DMS53 treated with DMSO at 0.1 percent for 48 hours (cell line): ENCODE data around the gene PGLYRP3.

ENCODE experiments used
- DNase-seq: peaks from one replicate; lab custom pipeline; 2025; ENCODE audit not compliant: unreplicated experiment; lab: John Stamatoyannopoulos, UW

The PGLYRP3 gene

DNA sequence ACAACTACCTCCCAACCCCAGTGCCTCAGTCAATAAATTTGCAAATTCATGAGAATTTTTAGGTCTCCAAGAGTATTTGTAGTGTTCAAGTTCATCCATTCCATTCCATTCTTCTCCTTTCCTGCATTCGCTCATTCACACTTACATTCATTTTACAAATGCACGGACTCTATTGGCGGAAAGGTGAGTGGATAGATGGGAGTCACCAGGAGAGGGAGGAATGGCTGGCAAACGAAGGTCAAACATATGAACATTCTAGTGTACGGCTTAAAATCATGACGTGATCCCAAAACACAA is 50.7 kb downstream of the PGLYRP3 start:
- no peak for DNase-seq

DNA sequence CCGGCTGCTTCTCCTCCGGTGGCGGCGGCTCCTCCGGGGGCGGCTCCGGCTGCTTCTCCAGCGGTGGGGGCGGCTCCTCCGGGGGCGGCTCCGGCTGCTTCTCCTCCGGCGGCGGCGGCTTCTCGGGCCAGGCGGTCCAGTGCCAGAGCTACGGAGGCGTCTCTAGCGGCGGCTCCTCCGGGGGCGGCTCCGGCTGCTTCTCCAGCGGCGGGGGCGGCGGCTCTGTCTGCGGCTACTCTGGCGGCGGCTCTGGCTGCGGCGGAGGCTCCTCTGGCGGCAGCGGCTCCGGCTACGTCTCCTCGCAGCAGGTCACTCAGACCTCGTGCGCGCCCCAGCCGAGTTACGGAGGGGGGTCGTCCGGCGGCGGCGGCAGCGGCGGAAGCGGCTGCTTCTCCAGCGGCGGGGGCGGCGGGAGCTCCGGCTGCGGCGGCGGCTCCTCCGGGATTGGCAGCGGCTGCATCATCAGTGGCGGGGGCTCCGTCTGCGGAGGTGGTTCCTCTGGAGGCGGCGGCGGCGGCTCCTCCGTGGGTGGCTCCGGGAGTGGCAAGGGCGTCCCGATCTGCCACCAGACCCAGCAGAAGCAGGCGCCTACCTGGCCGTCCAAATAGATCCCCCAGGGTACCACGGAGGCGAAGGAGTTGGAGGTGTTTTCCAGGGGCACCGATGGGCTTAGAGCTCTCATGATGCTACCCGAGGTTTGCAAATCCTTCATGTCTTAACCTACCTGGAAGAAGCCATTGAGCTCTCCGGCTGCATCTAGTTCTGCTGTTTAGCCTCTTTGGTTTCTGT is 51.3 kb downstream of the PGLYRP3 start:
- DNase-seq = no peak

DNA sequence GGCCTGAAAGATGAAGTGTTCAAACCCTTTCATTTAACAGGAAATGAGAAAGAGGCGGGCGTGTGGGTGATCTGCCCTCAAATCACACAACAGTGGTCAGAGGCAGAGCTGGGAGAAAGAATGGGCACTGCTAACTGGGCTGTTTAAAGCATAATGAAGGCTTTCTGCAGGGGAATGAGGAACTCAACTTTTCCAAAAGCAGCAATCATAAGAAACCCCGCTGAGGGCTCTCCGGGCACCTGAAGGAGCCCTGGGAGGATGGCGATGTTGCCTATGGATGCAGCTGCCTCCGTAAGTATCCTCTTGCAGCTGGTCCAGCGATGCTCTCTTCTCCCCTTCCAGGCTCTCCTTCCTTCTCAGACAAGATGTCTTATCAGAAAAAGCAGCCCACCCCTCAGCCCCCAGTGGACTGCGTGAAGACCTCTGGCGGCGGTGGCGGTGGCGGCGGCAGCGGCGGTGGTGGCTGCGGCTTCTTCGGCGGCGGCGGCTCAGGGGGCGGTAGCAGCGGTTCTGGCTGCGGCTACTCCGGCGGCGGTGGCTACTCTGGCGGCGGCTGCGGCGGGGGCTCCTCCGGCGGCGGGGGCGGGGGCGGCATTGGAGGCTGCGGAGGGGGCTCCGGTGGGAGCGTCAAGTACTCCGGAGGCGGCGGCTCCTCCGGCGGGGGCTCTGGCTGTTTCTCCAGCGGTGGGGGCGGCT is 52.0 kb downstream of the PGLYRP3 start:
- no peak for DNase-seq

GRCh38 chr1:153259387-153259786 is 53.4 kb downstream of the PGLYRP3 start, which contains the start of gene LORICRIN:
TSS of gene LORICRIN (plus strand) at chr1:153259687. CDS start at chr1:153260950, 1,263 bp downstream.
- no peak for DNase-seq

GRCh38 chr1:153253693-153254092 is 59.1 kb downstream of the PGLYRP3 start:
- DNase-seq = no peak

- no peak for DNase-seq
Observed at GRCh38 chr1:153253076-153253475, 59.7 kb downstream of the PGLYRP3 start.

- no peak for DNase-seq
Observed at GRCh38 chr1:153251988-153252387, 60.8 kb downstream of the PGLYRP3 start.

DNA sequence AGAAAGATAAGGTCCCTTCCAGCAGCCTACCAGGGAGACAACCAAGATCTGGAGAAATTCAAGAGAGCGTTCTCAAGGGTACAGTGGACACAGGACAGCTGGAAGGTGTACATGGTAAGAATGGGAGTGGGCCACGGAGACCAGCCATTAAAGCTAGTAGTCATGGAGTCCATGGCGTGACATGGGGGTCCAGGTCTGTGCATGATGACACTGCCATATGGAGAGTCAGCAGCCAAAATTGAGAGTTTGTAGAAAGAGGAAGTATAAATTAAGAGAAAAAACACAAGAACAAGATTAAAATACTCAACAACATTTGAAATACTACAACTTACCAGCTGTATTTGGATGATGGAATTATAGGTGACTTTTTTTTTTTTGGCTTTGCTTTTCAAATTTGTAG is 61.2 kb downstream of the PGLYRP3 start:
- no peak for DNase-seq

DNA sequence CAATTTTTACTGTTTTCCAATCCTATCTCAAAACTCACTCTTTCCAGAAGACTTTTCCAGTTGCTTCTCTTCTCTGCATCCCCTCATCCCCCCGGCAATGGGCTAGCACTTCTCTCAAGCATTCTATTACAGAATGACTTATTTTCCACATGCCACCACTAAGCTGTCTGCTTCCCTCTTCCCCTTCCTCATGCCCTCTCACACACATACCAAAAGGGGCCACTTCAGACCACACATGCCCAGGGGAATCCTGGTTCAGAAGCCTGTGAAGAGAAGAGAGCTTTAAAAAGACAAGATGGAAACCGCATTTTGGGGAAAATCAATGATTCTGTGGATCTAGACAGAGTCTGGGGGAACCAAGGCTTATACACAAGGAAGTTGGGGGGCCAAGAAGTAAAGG is 61.7 kb downstream of the PGLYRP3 start:
- DNase-seq = no peak

DNA sequence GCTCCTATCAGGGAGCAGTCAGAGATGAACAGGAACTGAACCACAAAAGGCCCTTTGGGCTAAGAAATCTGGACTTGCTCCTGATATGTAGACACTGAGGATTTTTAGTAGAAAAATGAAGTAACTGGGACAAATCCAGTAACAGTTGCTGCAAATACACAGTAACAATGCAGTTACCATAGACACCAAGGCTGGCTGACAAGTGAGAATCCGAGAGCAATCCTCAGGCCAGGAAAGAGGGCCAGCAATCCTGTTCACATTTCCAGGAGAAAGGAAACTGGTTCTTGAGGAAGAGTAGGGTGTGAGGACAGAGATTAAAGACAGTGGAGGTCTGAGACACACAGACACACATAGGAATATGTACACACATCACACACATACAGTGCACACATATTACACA is 62.6 kb downstream of the PGLYRP3 start:
- DNase-seq = no peak

DNA sequence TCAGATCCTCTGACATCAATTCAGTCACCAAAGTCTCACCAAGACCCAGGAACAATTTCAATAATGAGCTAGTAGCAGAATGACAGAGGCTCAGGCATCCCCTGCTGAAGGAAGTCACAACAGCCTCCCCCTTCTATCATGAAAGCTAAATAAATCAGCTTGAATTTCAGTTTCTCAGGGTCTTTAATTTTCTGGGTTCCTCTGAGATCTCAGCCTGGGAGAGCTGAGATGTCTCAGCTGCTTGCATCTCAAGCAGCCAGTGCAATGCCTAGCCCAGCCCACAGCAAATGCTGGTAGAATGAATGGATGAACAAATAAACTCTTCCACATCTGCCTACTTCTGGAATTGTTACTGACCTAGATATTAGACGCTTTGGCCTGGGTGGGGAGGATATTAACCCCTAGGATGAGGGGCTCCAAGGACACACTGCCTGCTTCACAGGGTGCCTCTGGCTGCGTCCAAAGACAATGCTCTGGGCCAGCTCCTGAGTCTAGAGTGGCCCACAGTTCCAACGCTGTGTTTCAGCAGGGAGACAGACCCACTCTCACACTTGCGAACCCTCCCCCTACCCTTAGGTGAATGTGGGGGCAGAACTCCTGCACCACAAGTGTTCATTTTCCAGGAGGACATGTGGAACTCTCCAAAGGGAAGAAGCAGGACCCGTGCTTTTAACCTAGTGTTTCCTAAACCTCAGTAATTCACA is 64.4 kb downstream of the PGLYRP3 start:
- DNase-seq = no peak
